A673 (cell line): Measurements from ENCODE around the gene CBX7. TPM values are rescaled to one million over a fixed set of nuclear protein-coding genes. Genes with fewer than 3 reads are reported as not detected.

Source experiments
- BruUV-seq: library from RNA; stranded (reverse); fragments of 400-500 nt; replicated peaks from 2 replicates; lab custom pipeline; 2021; lab: Mats Ljungman, UMichigan
- CTCF ChIA-PET: fragments of 300-600 bp; sonication (Branson Sonifier 250); formaldehyde crosslinking; loops from one replicate; lab custom pipeline; 2022; ENCODE audit warnings: antibody characterized with exemption; lab: Charles Lee
- POLR2A ChIA-PET: fragments of 300-600 bp; sonication (Branson Sonifier 250); formaldehyde crosslinking; loops from one replicate; lab custom pipeline; 2022; ENCODE audit warnings: antibody characterized with exemption; ENCODE audit not compliant: low non-redundant PET; lab: Charles Lee
- DNase-seq: peaks from one replicate; pipeline ENCODE4 v3.0.0-alpha.2; 2015; ENCODE audit warnings: low spot score
- H3K27ac ChIP-seq: fragments of 200-600 bp; sonication (generic); 2 replicates; pipeline ENCODE4 v1.5.1; 2016; ENCODE audit warnings: mixed run types, low read depth, mild to moderate bottlenecking, mixed read lengths, antibody characterized with exemption, low read length; ENCODE audit not compliant: poor library complexity, severe bottlenecking
- H3K27me3 ChIP-seq: fragments of 200-600 bp; sonication (generic); replicated peaks from 2 replicates; pipeline ENCODE4 v1.6.1; 2017; ENCODE audit warnings: mixed run types, low read depth, mild to moderate bottlenecking, mixed read lengths, antibody characterized with exemption, low read length; ENCODE audit not compliant: insufficient read depth, poor library complexity
- H3K36me3 ChIP-seq: fragments of 200-600 bp; sonication (generic); 2 replicates; pipeline ENCODE4 v1.6.1; 2016; ENCODE audit warnings: mixed run types, mild to moderate bottlenecking, mixed read lengths, antibody characterized with exemption, low read length; ENCODE audit not compliant: insufficient read depth, poor library complexity, severe bottlenecking
- H3K4me1 ChIP-seq: fragments of 200-600 bp; sonication (generic); 2 replicates; pipeline ENCODE4 v1.6.1; 2017; ENCODE audit warnings: mixed run types, mild to moderate bottlenecking, mixed read lengths, antibody characterized with exemption, low read length; ENCODE audit not compliant: insufficient read depth, poor library complexity, severe bottlenecking
- H3K4me3 ChIP-seq: fragments of 200-600 bp; sonication (generic); 2 replicates; pipeline ENCODE4 v1.5.1; 2016; ENCODE audit warnings: low read depth, mixed run types, mild to moderate bottlenecking, mixed read lengths, low read length; ENCODE audit not compliant: poor library complexity, severe bottlenecking
- H3K9me3 ChIP-seq: fragments of 200-600 bp; sonication (generic); 2 replicates; pipeline ENCODE4 v1.6.1; 2016; ENCODE audit warnings: mixed run types, low read depth, mild to moderate bottlenecking, mixed read lengths, antibody characterized with exemption, low read length; ENCODE audit not compliant: poor library complexity, severe bottlenecking
- EZH2 ChIP-seq: fragments of 200-600 bp; sonication (generic); IDR thresholded peaks from 2 replicates; pipeline ENCODE4 v1.6.1; 2017; ENCODE audit warnings: borderline replicate concordance, low read depth, mild to moderate bottlenecking, mixed read lengths, antibody characterized with exemption, low read length; ENCODE audit not compliant: poor library complexity, severe bottlenecking
- intact Hi-C: fragments of 100-400 bp; cut with micrococcal nuclease; formaldehyde crosslinking; loops from one replicate; pipeline ENCODE4 v1.10.0; 2022; ENCODE audit not compliant: unreplicated experiment
- total RNA-seq: library from RNA; stranded (reverse); gene quantifications from 2 replicates; pipeline ENCODE4 v1.2.3, GENCODE V29; 2021
- TF ChIP-seq, protein P1 (sequence below): fragments of 300-800, 200-600 bp; sonication (generic); conservative IDR thresholded peaks from 2 replicates; pipeline ENCODE4 v1.5.1; 2017; ENCODE audit warnings: low read depth, mild to moderate bottlenecking, antibody characterized with exemption, low read length, moderate library complexity, mixed read lengths

The CBX7 gene
- total RNA-seq, 1 experiment from 2014 or later: 2.8 TPM

DNA sequence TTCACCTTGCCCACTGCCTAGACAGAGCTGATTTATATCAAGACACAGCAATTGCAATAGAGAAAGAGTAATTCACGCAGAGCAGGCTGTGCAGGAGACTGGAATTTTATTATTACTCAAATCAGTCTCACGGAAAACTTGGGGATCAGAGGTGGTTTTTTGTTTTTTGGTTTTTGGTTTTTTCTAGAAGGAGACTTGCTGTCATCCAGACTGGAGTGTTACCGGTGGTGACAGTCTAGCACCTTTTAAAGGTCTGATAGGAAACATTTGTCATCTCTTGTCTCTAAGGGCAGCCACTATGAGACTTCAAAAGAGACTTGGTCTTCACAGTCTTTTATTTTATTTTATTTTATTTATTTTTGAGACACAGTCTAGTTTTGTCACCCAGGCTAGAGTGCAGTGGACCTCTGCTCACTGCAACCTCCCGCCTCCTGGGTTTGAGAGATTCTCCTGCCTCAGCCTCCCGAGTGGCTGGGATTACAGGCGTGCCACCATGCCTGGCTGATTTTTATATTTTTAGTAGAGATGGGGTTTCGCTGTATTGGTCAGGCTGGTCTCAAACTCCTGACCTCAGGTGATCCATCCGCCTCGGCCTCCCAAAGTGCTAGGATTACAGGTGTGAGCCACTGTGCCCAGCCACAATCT is 36.4 kb downstream of the CBX7 start:
- BruUV-seq: no TSS peak
- Histone ChIP-seq H3K27ac (no peak overlapping the region), H3K4me3 (no peak overlapping the region), H3K36me3 (no peaks in the 10 kb centered on the region), H3K27me3 (no peaks in the 10 kb centered on the region), H3K4me1 (peaks cover 3% of the 10 kb centered on the region), H3K9me3 (no peaks in the 10 kb centered on the region)
- POLR2A ChIA-PET: no interaction called here
- CTCF ChIA-PET: no interaction called here
- intact Hi-C loops: loop anchor here (5.0 kb wide), 3 partner anchors 109 to 349 kb away; partner anchors contain the start of gene CBX6
- no peak for DNase-seq
- TF ChIP-seq, protein P1, sequence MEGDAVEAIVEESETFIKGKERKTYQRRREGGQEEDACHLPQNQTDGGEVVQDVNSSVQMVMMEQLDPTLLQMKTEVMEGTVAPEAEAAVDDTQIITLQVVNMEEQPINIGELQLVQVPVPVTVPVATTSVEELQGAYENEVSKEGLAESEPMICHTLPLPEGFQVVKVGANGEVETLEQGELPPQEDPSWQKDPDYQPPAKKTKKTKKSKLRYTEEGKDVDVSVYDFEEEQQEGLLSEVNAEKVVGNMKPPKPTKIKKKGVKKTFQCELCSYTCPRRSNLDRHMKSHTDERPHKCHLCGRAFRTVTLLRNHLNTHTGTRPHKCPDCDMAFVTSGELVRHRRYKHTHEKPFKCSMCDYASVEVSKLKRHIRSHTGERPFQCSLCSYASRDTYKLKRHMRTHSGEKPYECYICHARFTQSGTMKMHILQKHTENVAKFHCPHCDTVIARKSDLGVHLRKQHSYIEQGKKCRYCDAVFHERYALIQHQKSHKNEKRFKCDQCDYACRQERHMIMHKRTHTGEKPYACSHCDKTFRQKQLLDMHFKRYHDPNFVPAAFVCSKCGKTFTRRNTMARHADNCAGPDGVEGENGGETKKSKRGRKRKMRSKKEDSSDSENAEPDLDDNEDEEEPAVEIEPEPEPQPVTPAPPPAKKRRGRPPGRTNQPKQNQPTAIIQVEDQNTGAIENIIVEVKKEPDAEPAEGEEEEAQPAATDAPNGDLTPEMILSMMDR: no peak
- no peak for TF ChIP-seq EZH2

DNA sequence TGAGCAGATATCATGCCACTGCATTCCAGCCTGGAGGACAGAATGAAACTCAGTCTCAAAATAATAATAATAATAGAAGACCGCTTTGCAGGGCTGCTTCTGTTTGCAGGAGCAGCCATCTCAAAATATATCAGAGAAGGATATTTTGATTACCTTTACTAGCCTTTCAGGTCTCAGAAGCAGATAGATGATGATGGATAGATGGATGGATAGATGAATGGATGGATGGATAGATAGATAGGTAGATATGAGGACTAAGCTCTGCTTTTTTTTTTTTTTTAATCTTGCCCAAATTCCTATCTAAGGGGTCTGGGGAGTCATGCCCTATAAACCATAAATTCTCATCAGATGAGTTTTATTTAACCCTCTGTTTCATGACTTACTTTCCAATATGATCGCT is 36.9 kb downstream of the CBX7 start:
- Histone ChIP-seq H3K9me3 (no peaks in the 10 kb centered on the region), H3K36me3 (no peaks in the 10 kb centered on the region), H3K27ac (no peak overlapping the region), H3K4me3 (no peak overlapping the region), H3K4me1 (peaks cover 3% of the 10 kb centered on the region), H3K27me3 (no peaks in the 10 kb centered on the region)
- ChIA-PET CTCF (no interaction called here), POLR2A (no interaction called here)
- BruUV-seq: no TSS peak
- no peak for DNase-seq
- intact Hi-C loops: loop anchor here (5.0 kb wide), 3 partner anchors 108 to 348 kb away; partner anchors contain the start of gene CBX6
- TF ChIP-seq, protein P1: no peak
- no peak for TF ChIP-seq EZH2

DNA sequence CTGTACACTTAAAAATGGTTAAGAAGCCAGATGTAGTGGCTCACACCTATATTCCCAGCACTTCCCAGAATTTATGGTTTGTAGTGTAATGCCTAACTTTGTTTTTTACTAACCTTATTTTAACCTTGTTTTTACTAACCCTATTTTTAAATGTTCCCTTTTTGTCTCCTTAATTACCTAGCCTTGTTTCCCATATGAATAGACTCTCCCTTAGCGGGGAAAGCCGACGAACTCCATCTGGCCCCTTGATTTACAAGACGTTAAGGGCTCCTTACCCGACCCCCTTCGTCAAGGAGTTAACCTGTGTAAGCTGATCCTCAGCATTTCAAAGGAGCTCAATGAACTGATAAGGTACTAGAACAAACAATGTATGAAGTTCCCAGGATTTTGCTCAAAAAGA is 38.4 kb downstream of the CBX7 start:
- no peak overlapping the region for H3K4me3 ChIP-seq
- intact Hi-C loops: no loop called here
- DNase-seq: no peak
- BruUV-seq: no TSS peak
- H3K9me3 ChIP-seq: no peaks in the 10 kb centered on the region
- H3K27me3 ChIP-seq: no peaks in the 10 kb centered on the region
- TF ChIP-seq EZH2: no peak
- TF ChIP-seq, protein P1: no peak
- no peak overlapping the region for H3K27ac ChIP-seq
- H3K4me1 ChIP-seq: peaks cover 3% of the 10 kb centered on the region
- H3K36me3 ChIP-seq: no peaks in the 10 kb centered on the region
- ChIA-PET CTCF (interaction anchor here (0.6 kb wide), 1 partner anchor 98 kb away, joined by 8 read pairs; no protein-coding TSS in a partner anchor), POLR2A (no interaction called here)
